H9 (cell line): ENCODE data around the gene GCLC. TPM values are rescaled to one million over a fixed set of nuclear protein-coding genes. Genes with fewer than 3 reads are reported as not detected.

Source experiments
- DNase-seq: peaks from one replicate; pipeline ENCODE4 v3.0.0-alpha.2; 2017
- H2AFZ ChIP-seq: one replicate; pipeline ENCODE4 v1.6.1; 2013; ENCODE audit warnings: mild to moderate bottlenecking, low read length, control low read depth, moderate library complexity
- H2AK5ac ChIP-seq: 2 replicates; pipeline ENCODE4 v1.6.1; 2013; ENCODE audit warnings: low read length, control low read depth, mixed read lengths; ENCODE audit not compliant: insufficient read length
- H2BK120ac ChIP-seq: one replicate; pipeline ENCODE4 v1.6.1; 2013; ENCODE audit warnings: low read depth, mild to moderate bottlenecking, low read length, control low read depth, inconsistent platforms; ENCODE audit not compliant: poor library complexity, severe bottlenecking
- H2BK12ac ChIP-seq: 2 replicates; pipeline ENCODE4 v1.6.1; 2013; ENCODE audit warnings: low read length, control low read depth, mixed read lengths, low read depth; ENCODE audit not compliant: insufficient read length
- H2BK15ac ChIP-seq: 2 replicates; pipeline ENCODE4 v1.6.1; 2013; ENCODE audit warnings: low read depth, low read length, control low read depth
- H2BK20ac ChIP-seq: one replicate; pipeline ENCODE4 v1.6.1; 2013; ENCODE audit warnings: low read depth, mild to moderate bottlenecking, low read length, control low read depth, inconsistent platforms; ENCODE audit not compliant: poor library complexity, severe bottlenecking
- H2BK5ac ChIP-seq: 2 replicates; pipeline ENCODE4 v1.6.1; 2013; ENCODE audit warnings: low read length, control low read depth, mixed read lengths; ENCODE audit not compliant: insufficient read length
- H3K14ac ChIP-seq: 2 replicates; pipeline ENCODE4 v1.6.1; 2013; ENCODE audit warnings: low read length, control low read depth; ENCODE audit not compliant: insufficient read depth
- H3K18ac ChIP-seq: 2 replicates; pipeline ENCODE4 v1.6.1; 2013; ENCODE audit warnings: low read depth, mild to moderate bottlenecking, mixed read lengths, low read length, control low read depth; ENCODE audit not compliant: insufficient read length
- H3K23ac ChIP-seq: 2 replicates; pipeline ENCODE4 v1.6.1; 2013; ENCODE audit warnings: low read length, control low read depth, mixed read lengths, low read depth; ENCODE audit not compliant: insufficient read length
- H3K23me2 ChIP-seq: 2 replicates; pipeline ENCODE4 v1.6.1; 2013; ENCODE audit warnings: low read depth, mild to moderate bottlenecking, mixed read lengths, low read length, control low read depth; ENCODE audit not compliant: insufficient read length, poor library complexity, severe bottlenecking
- H3K27ac ChIP-seq: 2 replicates; pipeline ENCODE4 v1.5.1; 2013; ENCODE audit warnings: low read length, control low read depth, mixed read lengths, low read depth; ENCODE audit not compliant: insufficient read length
- H3K27me3 ChIP-seq: 2 replicates; pipeline ENCODE4 v1.6.1; 2013; ENCODE audit warnings: low read length, control low read depth, inconsistent platforms; ENCODE audit not compliant: insufficient read depth
- H3K4ac ChIP-seq: 2 replicates; pipeline ENCODE4 v1.6.1; 2013; ENCODE audit warnings: low read depth, mild to moderate bottlenecking, control low read depth, inconsistent platforms, low read length, moderate library complexity
- H3K4me1 ChIP-seq: 2 replicates; pipeline ENCODE4 v1.6.1; 2013; ENCODE audit warnings: low read length, control low read depth, inconsistent platforms; ENCODE audit not compliant: insufficient read depth
- H3K4me2 ChIP-seq: 2 replicates; pipeline ENCODE4 v1.6.1; 2013; ENCODE audit warnings: low read length, control low read depth, mixed read lengths; ENCODE audit not compliant: insufficient read length, insufficient read depth
- H3K56ac ChIP-seq: 2 replicates; pipeline ENCODE4 v1.6.1; 2013; ENCODE audit warnings: low read depth, mild to moderate bottlenecking, mixed read lengths, low read length, control low read depth; ENCODE audit not compliant: insufficient read length
- H3K79me1 ChIP-seq: 2 replicates; pipeline ENCODE4 v1.6.1; 2013; ENCODE audit warnings: low read depth, mild to moderate bottlenecking, moderate library complexity, low read length, control low read depth, inconsistent platforms; ENCODE audit not compliant: insufficient read depth, poor library complexity, severe bottlenecking
- H3K79me2 ChIP-seq: 2 replicates; pipeline ENCODE4 v1.6.1; 2013; ENCODE audit warnings: low read length, control low read depth, inconsistent platforms; ENCODE audit not compliant: insufficient read depth
- H3K9ac ChIP-seq: 2 replicates; pipeline ENCODE4 v1.6.1; 2013; ENCODE audit warnings: low read length, control low read depth, mixed read lengths; ENCODE audit not compliant: insufficient read length; ENCODE audit errors: extremely low read depth
- H3K9me3 ChIP-seq: one replicate; pipeline ENCODE4 v1.6.1; 2013; ENCODE audit warnings: low read depth, low read length, inconsistent platforms; ENCODE audit not compliant: control insufficient read depth
- H3T11ph ChIP-seq: one replicate; pipeline ENCODE4 v1.6.1; 2013; ENCODE audit warnings: mild to moderate bottlenecking, low read length, control low read depth, inconsistent platforms
- H4K20me1 ChIP-seq: one replicate; pipeline ENCODE4 v1.6.1; 2013; ENCODE audit not compliant: control insufficient read depth, insufficient read length, insufficient read depth
- H4K5ac ChIP-seq: 2 replicates; pipeline ENCODE4 v1.6.1; 2013; ENCODE audit warnings: low read depth, mild to moderate bottlenecking, mixed read lengths, low read length, control low read depth; ENCODE audit not compliant: insufficient read length
- H4K8ac ChIP-seq: replicated peaks from 2 replicates; pipeline ENCODE4 v1.6.1; 2013; ENCODE audit warnings: low read length, control low read depth, mixed read lengths, low read depth; ENCODE audit not compliant: insufficient read length
- H4K91ac ChIP-seq: 2 replicates; pipeline ENCODE4 v1.6.1; 2013; ENCODE audit warnings: low read depth, mild to moderate bottlenecking, moderate library complexity, mixed read lengths, low read length, control low read depth; ENCODE audit not compliant: insufficient read length
- H3K27ac Mint-ChIP-seq, 3 experiments: 2 replicates in 2 of 3; 3 replicates in 1 of 3; pipeline ENCODE4 v1.8.0; 2020 to 2021; ENCODE audit warnings: mixed read lengths in 3 of 3, mild to moderate bottlenecking in 1 of 3, moderate library complexity in 1 of 3
- H3K27me3 Mint-ChIP-seq: 2 replicates; pipeline ENCODE4 v1.8.0; 2021; ENCODE audit warnings: low read depth, mild to moderate bottlenecking, moderate library complexity, mixed read lengths
- H3K36me3 Mint-ChIP-seq, 3 experiments: 2 replicates in 2 of 3; 3 replicates in 1 of 3; pipeline ENCODE4 v1.8.0; 2020 to 2021; ENCODE audit warnings: low read depth in 3 of 3, mixed read lengths in 3 of 3; ENCODE audit not compliant: insufficient read depth in 1 of 3
- H3K4me1 Mint-ChIP-seq, 2 experiments: 2 replicates each; pipeline ENCODE4 v1.8.0; 2020; ENCODE audit warnings: mixed read lengths in 2 of 2
- H3K4me3 Mint-ChIP-seq, 2 experiments: 2 replicates in 1 of 2; 3 replicates in 1 of 2; pipeline ENCODE4 v1.8.0; 2020 to 2021; ENCODE audit warnings: mild to moderate bottlenecking in 2 of 2, mixed read lengths in 2 of 2, moderate library complexity in 1 of 2
- H3K9me3 Mint-ChIP-seq, 2 experiments: 2 replicates in 1 of 2; 3 replicates in 1 of 2; pipeline ENCODE4 v1.8.0; 2020; ENCODE audit warnings: mild to moderate bottlenecking in 2 of 2, mixed read lengths in 2 of 2, moderate library complexity in 1 of 2
- CTCF ChIP-seq: fragments of 200-600 bp; sonication (generic); conservative IDR thresholded peaks from 3 replicates; pipeline ENCODE4 v1.8.0; 2021; ENCODE audit warnings: antibody characterized with exemption, mild to moderate bottlenecking
- WGBS: extraction: QIAGEN DNeasy Blood & Tissue Kit; methylation state at CpG from one replicate; pipeline ENCODE4 v1.1.7; 2013; ENCODE audit warnings: missing lambda C conversion rate, low lambda C conversion rate, mixed read lengths; ENCODE audit not compliant: insufficient read length; ENCODE audit errors: extremely low coverage; 5-methylcytosine and 5-hydroxymethylcytosine counted together
- total RNA-seq: library from RNA; stranded (reverse); gene quantifications from 2 replicates; pipeline ENCODE4 v1.2.1, GENCODE V29; 2021

The GCLC gene
- total RNA-seq, 1 experiment from 2014 or later, result 55.5 TPM

GRCh38 chr6:53520320-53520928 lies 24.5 kb downstream of the GCLC start:
- Histone ChIP-seq H4K5ac (no peak overlapping the region), H3K23ac (no peak overlapping the region), H3K4ac (no peak overlapping the region), H3K23me2 (no peaks in the 10 kb centered on the region), H2BK12ac (no peak overlapping the region), H3K27ac (no peak overlapping the region), H3K79me1 (peaks cover 4% of the 10 kb centered on the region), H2BK5ac (no peak overlapping the region), H3K14ac (no peak overlapping the region), H2BK15ac (no peak overlapping the region), H2AK5ac (no peak overlapping the region), H4K20me1 (no peaks in the 10 kb centered on the region), H3T11ph (no peak overlapping the region), H3K56ac (no peak overlapping the region), H3K79me2 (peaks cover 1% of the 10 kb centered on the region; the same call in 1 of the 2 replicates), H3K4me2 (no peak overlapping the region), H4K8ac (no peak overlapping the region), H2BK20ac (no peak overlapping the region), H3K9ac (no peak overlapping the region), H2AFZ (no peak overlapping the region), H3K27me3 (no peaks in the 10 kb centered on the region), H3K18ac (no peak overlapping the region), H2BK120ac (no peak overlapping the region), H4K91ac (no peak overlapping the region), H3K9me3 (no peaks in the 10 kb centered on the region), H3K4me1 (no peaks in the 10 kb centered on the region)
- no peak for DNase-seq
- Mint-ChIP-seq H3K4me3 (no peak overlapping the region), H3K4me1 (peaks cover 20 to 23% of the 10 kb centered on the region in 2 experiments), H3K27ac (no peak overlapping the region), H3K27me3 (no peaks in the 10 kb centered on the region), H3K9me3 (no peaks in the 10 kb centered on the region), H3K36me3 (peaks cover 18 to 32% (median 24%) of the 10 kb centered on the region in 3 experiments; a peak in 6 of 7 replicates)
- WGBS, result no CpG with 5 or more reads among the region's 14 CpGs
- TF ChIP-seq CTCF, result no peak
